GM19438 (cell line): ENCODE data around the gene VSIR.

Experiments used
- ATAC-seq: cut with Tn5 transposase; IDR thresholded peaks from one replicate; pipeline ENCODE4 v1.9.1; 2021; ENCODE audit warnings: low read depth; ENCODE audit not compliant: unreplicated experiment

Gene VSIR

GRCh38 chr10:71783917-71784678 lies 10.8 kb upstream of the VSIR start:
- ATAC-seq, result no peak

DNA sequence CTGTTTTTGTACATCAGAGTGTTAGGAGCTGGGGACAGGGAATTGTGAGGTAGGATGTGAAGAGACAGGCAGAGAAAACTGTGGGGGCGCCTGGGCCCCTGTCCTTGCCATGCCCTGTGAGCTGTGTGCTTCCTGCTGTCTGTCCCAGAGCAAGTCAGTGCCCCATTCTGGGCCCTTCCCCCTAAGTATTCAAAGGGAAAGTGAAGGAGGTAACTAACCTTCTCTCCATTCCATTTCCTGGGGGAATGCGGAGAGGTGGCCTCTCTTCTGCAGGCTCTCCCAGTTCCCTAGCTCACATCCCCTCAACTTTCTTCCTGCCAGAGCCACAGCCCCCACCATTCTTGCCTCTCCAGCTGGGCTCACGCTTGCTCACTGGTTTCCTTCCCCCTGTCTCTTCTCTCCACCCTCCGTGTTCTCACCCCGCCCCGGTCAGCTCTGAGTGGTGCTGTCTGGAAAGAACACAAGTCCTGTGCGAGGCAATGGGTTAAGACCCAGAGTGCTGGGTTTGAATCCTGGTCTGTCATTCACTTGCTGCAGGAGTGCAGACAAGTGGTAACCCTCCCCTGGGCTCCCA lies 9.7 kb upstream of the VSIR start:
- no peak for ATAC-seq

GRCh38 chr10:71782221-71782916 lies 9.0 kb upstream of the VSIR start:
- ATAC-seq, result no peak

- ATAC-seq, result no peak
Observed at GRCh38 chr10:71780719-71781118, 7.4 kb upstream of the VSIR start.

DNA sequence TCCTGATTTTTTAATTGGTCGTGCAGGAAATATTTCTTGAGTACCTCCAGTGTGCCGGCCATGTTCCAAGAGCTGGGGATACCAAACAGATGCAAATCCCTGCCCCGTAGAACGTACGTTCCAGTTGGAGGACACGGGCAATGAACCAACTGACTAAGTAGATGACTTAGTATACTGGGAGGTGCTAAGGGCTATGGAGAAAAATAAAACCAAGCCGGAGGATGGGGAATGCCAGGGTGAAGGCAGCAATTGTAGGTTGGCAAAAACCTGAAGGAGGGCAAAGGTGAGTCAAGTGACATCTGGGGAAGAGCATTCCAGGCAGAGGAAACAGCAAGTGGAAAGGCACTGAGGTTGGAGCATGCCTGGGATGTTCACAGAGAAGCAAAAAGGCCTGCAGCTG lies 6.8 kb upstream of the VSIR start:
- no peak for ATAC-seq

DNA sequence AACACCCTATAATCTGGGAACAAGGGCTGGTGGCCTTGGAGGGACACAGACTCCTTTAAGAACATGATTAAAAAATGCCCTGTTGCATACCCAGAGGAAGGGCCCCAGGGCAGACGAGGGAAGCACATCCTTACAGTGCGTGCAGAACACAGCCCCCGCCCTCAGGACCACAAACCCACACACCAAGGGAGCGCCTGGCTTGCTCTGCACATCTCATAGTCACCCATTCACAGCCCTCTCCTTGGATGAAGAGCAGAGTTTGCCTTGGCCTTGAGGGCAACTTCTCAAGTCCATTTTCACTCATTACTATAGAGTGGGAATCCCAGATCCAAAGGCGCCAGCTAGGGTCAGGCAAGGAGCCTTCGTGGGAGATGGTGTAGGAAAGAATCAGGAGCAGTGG lies 6.3 kb upstream of the VSIR start:
- no peak for ATAC-seq

DNA sequence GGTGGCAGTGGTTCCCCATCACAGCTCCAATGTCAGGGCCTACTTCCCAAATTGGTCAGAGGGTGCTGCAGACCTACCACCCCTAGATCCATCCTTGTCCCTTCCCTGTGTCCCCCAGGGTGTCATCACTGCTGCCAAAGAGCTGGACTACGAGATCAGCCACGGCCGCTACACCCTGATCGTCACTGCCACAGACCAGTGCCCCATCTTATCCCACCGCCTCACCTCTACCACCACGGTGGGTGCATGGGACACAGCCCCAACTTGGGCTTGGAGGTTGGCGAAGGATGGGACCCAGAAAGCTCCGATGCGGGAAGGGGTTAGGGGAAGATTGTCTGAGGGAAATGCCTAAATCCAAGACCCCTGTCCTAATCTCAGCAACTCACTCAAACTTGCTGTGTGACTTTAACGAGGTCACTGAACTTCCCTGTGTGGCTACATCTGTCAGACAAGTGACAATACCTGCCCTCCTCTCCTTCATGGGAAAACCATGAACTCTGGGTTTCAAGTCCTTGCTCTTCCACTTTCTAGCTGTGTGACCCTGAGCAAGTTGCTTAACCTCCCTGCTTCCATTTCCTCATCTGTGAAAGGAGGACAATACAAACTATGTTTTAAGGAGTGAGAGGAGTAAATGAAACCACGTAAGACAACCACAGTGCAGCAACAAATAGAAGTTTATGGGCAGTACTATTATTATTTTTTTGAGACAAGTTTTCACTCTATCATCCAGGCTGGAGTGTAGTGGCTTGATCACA lies 4.9 kb upstream of the VSIR start:
- ATAC-seq, result no peak

- ATAC-seq, result no peak
Observed at GRCh38 chr10:71777213-71777985, 4.1 kb upstream of the VSIR start.

GRCh38 chr10:71776481-71776925 lies 3.2 kb upstream of the VSIR start:
- no peak for ATAC-seq

DNA sequence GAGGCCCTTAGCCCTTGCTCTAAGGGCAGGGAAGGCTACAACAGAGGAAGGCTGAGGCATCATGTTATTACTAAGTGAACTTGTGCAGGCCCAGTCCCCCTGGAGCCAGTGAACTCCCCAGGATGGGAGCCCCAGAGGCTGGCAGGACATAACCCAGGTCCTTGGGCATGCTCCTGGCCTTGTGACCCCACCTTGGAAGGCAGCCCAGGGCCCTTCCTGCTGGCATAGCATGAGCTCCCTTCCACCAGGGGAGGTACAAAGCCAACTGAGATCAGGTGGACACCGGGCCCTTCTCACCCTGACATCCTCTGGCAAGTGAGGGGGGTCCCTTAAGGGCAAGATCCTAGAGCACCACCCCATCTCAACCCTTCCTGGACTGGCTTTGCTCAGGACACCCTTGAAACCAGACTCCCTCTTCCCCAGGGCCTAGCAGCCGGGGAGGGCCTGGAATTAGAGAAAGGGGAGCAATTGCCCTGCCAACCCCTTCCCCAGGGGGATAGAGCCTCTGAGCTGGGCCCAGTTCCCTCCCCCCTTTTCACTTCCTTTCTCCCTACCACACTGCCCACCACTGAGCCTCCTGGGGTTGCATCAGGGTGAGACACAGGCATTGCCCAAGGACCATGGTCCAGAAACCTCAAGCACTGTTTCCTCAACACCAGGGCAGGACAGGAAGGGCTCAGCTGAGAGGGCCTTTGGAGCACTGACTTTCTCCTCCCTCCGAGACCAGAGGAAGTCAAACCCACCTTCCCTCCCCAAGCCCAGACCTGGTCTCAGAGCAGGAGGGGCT lies 1.8 kb upstream of the VSIR start:
- ATAC-seq, result no peak

GRCh38 chr10:71772832-71773220 lies 494 bp downstream of the VSIR start:
- no peak for ATAC-seq

- ATAC-seq, result no peak
Observed at GRCh38 chr10:71771821-71772617, 1.3 kb downstream of the VSIR start.

- ATAC-seq, result no peak
Observed at GRCh38 chr10:71771204-71771603, 2.1 kb downstream of the VSIR start.

DNA sequence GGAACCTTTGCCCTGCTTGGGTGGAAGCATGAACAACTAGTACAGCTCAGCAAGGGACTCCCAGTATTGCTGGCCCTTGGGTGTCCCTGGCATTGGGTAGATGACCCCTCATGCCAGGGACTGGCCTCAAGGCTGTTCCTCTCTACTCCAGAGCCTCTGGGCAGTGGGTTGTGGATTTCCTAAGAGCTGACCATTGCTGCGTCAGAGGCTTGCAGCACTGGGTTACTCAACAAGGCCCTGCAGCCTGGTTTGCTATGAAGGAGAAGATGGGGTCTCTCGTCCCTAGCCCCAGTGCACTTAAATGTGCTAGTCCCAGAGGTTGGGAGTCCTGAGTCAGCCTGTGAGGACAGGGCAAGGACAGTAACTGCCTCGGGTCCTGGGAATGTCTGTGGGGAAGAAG lies 2.5 kb downstream of the VSIR start:
- no peak for ATAC-seq

GRCh38 chr10:71770255-71770654 lies 3.1 kb downstream of the VSIR start:
- no peak for ATAC-seq

GRCh38 chr10:71769279-71769823 lies 4.0 kb downstream of the VSIR start:
- no peak for ATAC-seq

GRCh38 chr10:71767420-71768035 lies 5.8 kb downstream of the VSIR start:
- no peak for ATAC-seq
